Measurements from ENCODE around the gene ZMIZ2. TPM values are rescaled to one million over a fixed set of nuclear protein-coding genes. Genes with fewer than 3 reads are reported as not detected.

ZMIZ2 gene
- total RNA-seq, 1 donor from 2014 or later, result 105 TPM

GRCh38 chr7:44811571-44811970 lies 62.9 kb downstream of the ZMIZ2 start:
- intact Hi-C loops (cut with micrococcal nuclease), result no loop called here
- Mint-ChIP-seq H3K4me3 (ENCODE audit: low read depth) (no peak overlapping the region), H3K9me3 (no peaks in the 10 kb centered on the region), H3K27ac (no peak overlapping the region), H3K4me1 (ENCODE audit: low read depth) (peaks cover 4% of the 10 kb centered on the region), H3K36me3 (ENCODE audit: low read depth) (no peaks in the 10 kb centered on the region), H3K27me3 (ENCODE audit: low read depth) (no peaks in the 10 kb centered on the region)
- no peak for DNase-seq (ENCODE audit: low spot score)

- no peaks in the 10 kb centered on the region for H3K36me3 Mint-ChIP-seq (ENCODE audit: low read depth)
- DNase-seq (ENCODE audit: low spot score), result no peak
- H3K27ac Mint-ChIP-seq, result no peak overlapping the region
- no peak overlapping the region for H3K4me3 Mint-ChIP-seq (ENCODE audit: low read depth)
- H3K27me3 Mint-ChIP-seq (ENCODE audit: low read depth), result no peaks in the 10 kb centered on the region
- peaks cover 4% of the 10 kb centered on the region for H3K4me1 Mint-ChIP-seq (ENCODE audit: low read depth)
- no peaks in the 10 kb centered on the region for H3K9me3 Mint-ChIP-seq
- intact Hi-C loops (cut with micrococcal nuclease), result no loop called here
Measured at GRCh38 chr7:44814919-44815318, 66.3 kb downstream of the ZMIZ2 start.

- H3K27me3 Mint-ChIP-seq (ENCODE audit: low read depth), result no peaks in the 10 kb centered on the region
- H3K4me1 Mint-ChIP-seq (ENCODE audit: low read depth), result peaks cover under 1% of the 10 kb centered on the region
- no peaks in the 10 kb centered on the region for H3K9me3 Mint-ChIP-seq
- H3K4me3 Mint-ChIP-seq (ENCODE audit: low read depth), result no peak overlapping the region
- intact Hi-C loops (cut with micrococcal nuclease), result no loop called here
- no peak for DNase-seq (ENCODE audit: low spot score)
- no peak overlapping the region for H3K27ac Mint-ChIP-seq
- H3K36me3 Mint-ChIP-seq (ENCODE audit: low read depth), result peaks cover 2% of the 10 kb centered on the region
Measured at GRCh38 chr7:44819292-44819691, 70.6 kb downstream of the ZMIZ2 start.

Other genes starting within 250 kb of the ZMIZ2 start
- not detected in 2 replicates for gene NPC1L1, start 207.5 kb upstream of the ZMIZ2 start, total RNA-seq
- gene DDX56, start 174.9 kb upstream of the ZMIZ2 start, total RNA-seq, result 131 and 135 TPM in 2 replicates
- 70.3 and 75.1 TPM in 2 replicates for gene TMED4, start 166.6 kb upstream of the ZMIZ2 start, total RNA-seq
- 105 and 109 TPM in 2 replicates for gene OGDH, start 142.2 kb upstream of the ZMIZ2 start, total RNA-seq
- gene PPIA, start 47.8 kb downstream of the ZMIZ2 start, total RNA-seq, result 2,442 and 2,446 TPM in 2 replicates
- gene H2AZ2, start 99.2 kb downstream of the ZMIZ2 start, total RNA-seq, result 204 and 208 TPM in 2 replicates
- gene PURB, start 136.7 kb downstream of the ZMIZ2 start, total RNA-seq, result 32.9 and 33.9 TPM in 2 replicates
- 442 and 450 TPM in 2 replicates for gene MYO1G, start 230.2 kb downstream of the ZMIZ2 start, total RNA-seq